K562 (cell line): ENCODE measurements around the gene PRM2. TPM values are rescaled to one million over a fixed set of nuclear protein-coding genes. Genes with fewer than 3 reads are reported as not detected.

ENCODE experiments used
- ATF4 ChIP-seq: fragments of 450-650 bp; formaldehyde crosslinking; IDR thresholded peaks from 2 replicates; pipeline ENCODE4 v1.4.0; 2022; ENCODE audit warnings: mild to moderate bottlenecking, moderate library complexity
- BCLAF1 ChIP-seq, 2 experiments: fragments of 450-650 bp in 1 of 2; IDR thresholded peaks; 2 replicates each; pipeline ENCODE4 v1.6.1; 2011 to 2017; ENCODE audit warnings: low read depth in 2 of 2, antibody characterized with exemption in 1 of 2, borderline replicate concordance in 1 of 2, low read length in 1 of 2, mild to moderate bottlenecking in 1 of 2, mixed read lengths in 1 of 2; ENCODE audit not compliant: control insufficient read depth in 1 of 2
- CREM ChIP-seq: IDR thresholded peaks from 2 replicates; pipeline ENCODE4 v1.6.1; 2014; ENCODE audit warnings: antibody characterized with exemption, low read depth
- GATAD2A ChIP-seq: fragments of 450-650 bp; IDR thresholded peaks from 2 replicates; pipeline ENCODE4 v1.6.1; 2017
- KLF13 ChIP-seq: fragments of 450-650 bp; IDR thresholded peaks from 2 replicates; pipeline ENCODE4 v1.6.1; 2016; ENCODE audit warnings: missing genetic modification characterization, low read depth, mild to moderate bottlenecking, missing compliant biosample characterization, moderate library complexity, borderline replicate concordance
- MECOM ChIP-seq: fragments of 250-450 bp; sonication (Bioruptor Pico); IDR thresholded peaks from 2 replicates; pipeline ENCODE4 v1.8.0; 2022; ENCODE audit warnings: inconsistent platforms
- RBFOX2 ChIP-seq: fragments of 200-400 bp; formaldehyde crosslinking; IDR thresholded peaks from 2 replicates; pipeline ENCODE4 v1.6.1; 2017; ENCODE audit warnings: low read depth, mild to moderate bottlenecking, low read length, moderate library complexity
- RBM17 ChIP-seq: fragments of 200-400 bp; formaldehyde crosslinking; IDR thresholded peaks from 2 replicates; pipeline ENCODE4 v1.6.1; 2017; ENCODE audit warnings: low read depth, mild to moderate bottlenecking, low read length, borderline replicate concordance
- RFX1 ChIP-seq: fragments of 450-650 bp; IDR thresholded peaks from 2 replicates; pipeline ENCODE4 v1.6.1; 2016; ENCODE audit warnings: mild to moderate bottlenecking, moderate library complexity
- SIX5 ChIP-seq, 2 experiments: IDR thresholded peaks; 2 replicates each; pipeline ENCODE4 v1.6.1; 2011; ENCODE audit warnings: low read length in 2 of 2, borderline replicate concordance in 1 of 2, low read depth in 1 of 2, mild to moderate bottlenecking in 1 of 2, moderate library complexity in 1 of 2; ENCODE audit not compliant: insufficient read depth in 1 of 2
- SMARCB1 ChIP-seq: IDR thresholded peaks from 2 replicates; pipeline ENCODE4 v1.6.1; 2011; ENCODE audit warnings: improper control_type of control experiment, low read depth; ENCODE audit not compliant: insufficient read length
- SNAPC5 ChIP-seq: fragments of 250-450 bp; sonication (Bioruptor Pico); IDR thresholded peaks from 2 replicates; pipeline ENCODE4 v1.8.0; 2021; ENCODE audit warnings: moderate library complexity, mild to moderate bottlenecking, inconsistent platforms
- SRSF1 ChIP-seq: fragments of 200-400 bp; formaldehyde crosslinking; IDR thresholded peaks from 2 replicates; pipeline ENCODE4 v1.6.1; 2017; ENCODE audit warnings: mild to moderate bottlenecking, low read depth, low read length, moderate library complexity
- ZNF407 ChIP-seq: fragments of 450-650 bp; IDR thresholded peaks from 2 replicates; pipeline ENCODE4 v1.6.1; 2016; ENCODE audit warnings: low read depth
- ZNF408 ChIP-seq: fragments of 250-450 bp; sonication (Bioruptor Pico); IDR thresholded peaks from 2 replicates; pipeline ENCODE4 v1.4.0; 2020; ENCODE audit warnings: low read depth, mild to moderate bottlenecking, moderate library complexity
- polyA plus RNA-seq, 8 experiments: library from polyadenylated mRNA; depleted of rRNA in 4 of 8; stranded (reverse) in 5 of 8; unstranded in 3 of 8; fragments of >200 nt; fragmentation: Nextera tagmentation in 2 of 8; fragmentation: Illumina TruSeq in 1 of 8; extraction: Ambion mirVana in 2 of 8; extraction: Trizol in 1 of 8; gene quantifications; 2 replicates each; pipeline versions ENCODE4 v1.2.1 to v1.2.3, GENCODE V29; 2011 to 2014; ENCODE audit warnings: inconsistent platforms in 1 of 8, missing spikeins in 1 of 8
- total RNA-seq, 7 experiments: library from RNA; depleted of rRNA in 6 of 7; stranded (reverse); fragments of >200 nt in 6 of 7; fragmentation: Illumina TruSeq in 2 of 7; extraction: Trizol in 2 of 7; gene quantifications; 2 replicates each; pipeline versions ENCODE4 v1.2.1 to v1.2.3, GENCODE V29; 2011 to 2021; ENCODE audit warnings: low replicate concordance in 1 of 7

PRM2 gene
- total and polyA plus RNA-seq, 9 of the 15 experiments (the other 6 are each of a cell fraction or from before 2014, with no cell fraction given), result not detected

- TF ChIP-seq BCLAF1 (IDR thresholded peaks at IDR 0.05; ENCODE audit: borderline replicate concordance in 1 of 2, control insufficient read depth in 1 of 2, low read depth in 2 of 2, low read length in 1 of 2) (no peak), MECOM (CRISPR knock-in tag) (no peak), SRSF1 (no peak), ATF4 (CRISPR knock-in tag) (0 out of 2 replicates have a peak, but pooled peaks have one; percentile 6), GATAD2A (0 out of 2 replicates have a peak, but pooled peaks have one; percentile 8), SIX5 (IDR thresholded peaks at IDR 0.05; ENCODE audit: borderline replicate concordance in 1 of 2, insufficient read depth in 1 of 2, low read depth in 1 of 2, low read length in 2 of 2) (no peak), ZNF408 (CRISPR knock-in tag) (no peak), SMARCB1 (no peak), KLF13 (no peak), RFX1 (no peak), SNAPC5 (CRISPR knock-in tag) (no peak), ZNF407 (no peak), CREM (0 out of 2 replicates have a peak, but pooled peaks have one; percentile 46), RBM17 (no peak), RBFOX2 (0 out of 2 replicates have a peak, but pooled peaks have one; percentile 16)
These were observed 21.3 kb upstream of the PRM2 start (continued) for GRCh38 chr16:11297492-11298142.
